Measurements from ENCODE around the gene PEA15.

PEA15 gene

DNA sequence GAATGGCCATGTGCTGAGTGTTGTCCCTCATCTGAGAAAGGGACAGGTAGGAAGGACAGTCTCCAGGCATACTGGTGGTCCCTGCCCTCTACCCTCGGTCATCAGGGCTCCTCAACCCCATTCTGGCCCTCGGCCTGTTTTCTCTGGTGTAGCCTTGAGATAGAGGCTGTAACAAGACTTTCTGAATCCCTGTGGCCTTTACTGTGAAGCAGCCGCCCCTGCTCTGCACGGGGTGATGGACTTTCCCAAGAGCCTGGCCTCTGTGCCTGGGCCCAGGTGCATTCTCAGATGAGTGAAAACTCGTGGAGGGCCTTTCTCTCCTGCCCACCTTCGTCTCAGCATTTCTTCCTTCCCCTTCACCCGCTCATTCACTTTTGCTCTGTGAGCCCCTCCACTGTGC lies 17.8 kb upstream of the PEA15 start:
- TF ChIP-seq, protein P1, sequence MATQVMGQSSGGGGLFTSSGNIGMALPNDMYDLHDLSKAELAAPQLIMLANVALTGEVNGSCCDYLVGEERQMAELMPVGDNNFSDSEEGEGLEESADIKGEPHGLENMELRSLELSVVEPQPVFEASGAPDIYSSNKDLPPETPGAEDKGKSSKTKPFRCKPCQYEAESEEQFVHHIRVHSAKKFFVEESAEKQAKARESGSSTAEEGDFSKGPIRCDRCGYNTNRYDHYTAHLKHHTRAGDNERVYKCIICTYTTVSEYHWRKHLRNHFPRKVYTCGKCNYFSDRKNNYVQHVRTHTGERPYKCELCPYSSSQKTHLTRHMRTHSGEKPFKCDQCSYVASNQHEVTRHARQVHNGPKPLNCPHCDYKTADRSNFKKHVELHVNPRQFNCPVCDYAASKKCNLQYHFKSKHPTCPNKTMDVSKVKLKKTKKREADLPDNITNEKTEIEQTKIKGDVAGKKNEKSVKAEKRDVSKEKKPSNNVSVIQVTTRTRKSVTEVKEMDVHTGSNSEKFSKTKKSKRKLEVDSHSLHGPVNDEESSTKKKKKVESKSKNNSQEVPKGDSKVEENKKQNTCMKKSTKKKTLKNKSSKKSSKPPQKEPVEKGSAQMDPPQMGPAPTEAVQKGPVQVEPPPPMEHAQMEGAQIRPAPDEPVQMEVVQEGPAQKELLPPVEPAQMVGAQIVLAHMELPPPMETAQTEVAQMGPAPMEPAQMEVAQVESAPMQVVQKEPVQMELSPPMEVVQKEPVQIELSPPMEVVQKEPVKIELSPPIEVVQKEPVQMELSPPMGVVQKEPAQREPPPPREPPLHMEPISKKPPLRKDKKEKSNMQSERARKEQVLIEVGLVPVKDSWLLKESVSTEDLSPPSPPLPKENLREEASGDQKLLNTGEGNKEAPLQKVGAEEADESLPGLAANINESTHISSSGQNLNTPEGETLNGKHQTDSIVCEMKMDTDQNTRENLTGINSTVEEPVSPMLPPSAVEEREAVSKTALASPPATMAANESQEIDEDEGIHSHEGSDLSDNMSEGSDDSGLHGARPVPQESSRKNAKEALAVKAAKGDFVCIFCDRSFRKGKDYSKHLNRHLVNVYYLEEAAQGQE (IDR thresholded peaks at IDR 0.05; ENCODE audit: insufficient read depth in 1 of 2, low read depth in 2 of 2, low read length in 2 of 2) = no peak
- TF ChIP-seq FOXP2 (optimal IDR thresholded peaks at IDR 0.05; ENCODE audit: borderline replicate concordance, extremely low read depth, extremely low read length, insufficient read depth) = no peak
- TF ChIP-seq POLR2AphosphoS5 (IDR thresholded peaks at IDR 0.05; ENCODE audit: low read depth, low read length) = no peak
- TF ChIP-seq SIN3A (IDR thresholded peaks at IDR 0.05; ENCODE audit: borderline replicate concordance, insufficient read depth, low read length) = no peak
- TF ChIP-seq TAF1 (IDR thresholded peaks at IDR 0.05; ENCODE audit: borderline replicate concordance, insufficient read depth, low read length) = no peak

DNA sequence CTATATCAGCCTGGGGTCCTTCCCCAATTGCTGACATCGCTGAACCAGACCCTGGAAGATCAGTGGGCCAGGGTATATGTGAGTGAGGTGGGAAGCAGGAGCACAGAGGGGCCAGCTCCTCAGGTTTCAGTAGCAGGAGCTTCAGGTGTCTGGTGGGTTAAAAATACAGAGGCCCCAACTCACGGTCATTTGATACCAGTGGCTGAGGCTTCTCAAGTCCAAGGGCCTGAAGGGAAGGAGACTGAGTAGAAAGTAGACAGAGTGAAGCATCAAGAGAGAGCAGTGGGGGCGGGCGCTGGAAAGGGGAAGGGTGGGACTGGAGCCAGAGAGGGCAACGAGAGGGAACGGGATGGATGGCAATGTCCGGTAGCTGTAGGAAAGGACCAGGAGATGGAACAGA lies 16.8 kb upstream of the PEA15 start:
- TF ChIP-seq SIN3A (IDR thresholded peaks at IDR 0.05; ENCODE audit: borderline replicate concordance, insufficient read depth, low read length) = no peak
- TF ChIP-seq, protein P1 (IDR thresholded peaks at IDR 0.05; ENCODE audit: insufficient read depth in 1 of 2, low read depth in 2 of 2, low read length in 2 of 2) = no peak
- no peak for TF ChIP-seq TAF1 (IDR thresholded peaks at IDR 0.05; ENCODE audit: borderline replicate concordance, insufficient read depth, low read length)
- TF ChIP-seq FOXP2 (optimal IDR thresholded peaks at IDR 0.05; ENCODE audit: borderline replicate concordance, extremely low read depth, extremely low read length, insufficient read depth) = no peak
- TF ChIP-seq POLR2AphosphoS5 (IDR thresholded peaks at IDR 0.05; ENCODE audit: low read depth, low read length) = no peak

DNA sequence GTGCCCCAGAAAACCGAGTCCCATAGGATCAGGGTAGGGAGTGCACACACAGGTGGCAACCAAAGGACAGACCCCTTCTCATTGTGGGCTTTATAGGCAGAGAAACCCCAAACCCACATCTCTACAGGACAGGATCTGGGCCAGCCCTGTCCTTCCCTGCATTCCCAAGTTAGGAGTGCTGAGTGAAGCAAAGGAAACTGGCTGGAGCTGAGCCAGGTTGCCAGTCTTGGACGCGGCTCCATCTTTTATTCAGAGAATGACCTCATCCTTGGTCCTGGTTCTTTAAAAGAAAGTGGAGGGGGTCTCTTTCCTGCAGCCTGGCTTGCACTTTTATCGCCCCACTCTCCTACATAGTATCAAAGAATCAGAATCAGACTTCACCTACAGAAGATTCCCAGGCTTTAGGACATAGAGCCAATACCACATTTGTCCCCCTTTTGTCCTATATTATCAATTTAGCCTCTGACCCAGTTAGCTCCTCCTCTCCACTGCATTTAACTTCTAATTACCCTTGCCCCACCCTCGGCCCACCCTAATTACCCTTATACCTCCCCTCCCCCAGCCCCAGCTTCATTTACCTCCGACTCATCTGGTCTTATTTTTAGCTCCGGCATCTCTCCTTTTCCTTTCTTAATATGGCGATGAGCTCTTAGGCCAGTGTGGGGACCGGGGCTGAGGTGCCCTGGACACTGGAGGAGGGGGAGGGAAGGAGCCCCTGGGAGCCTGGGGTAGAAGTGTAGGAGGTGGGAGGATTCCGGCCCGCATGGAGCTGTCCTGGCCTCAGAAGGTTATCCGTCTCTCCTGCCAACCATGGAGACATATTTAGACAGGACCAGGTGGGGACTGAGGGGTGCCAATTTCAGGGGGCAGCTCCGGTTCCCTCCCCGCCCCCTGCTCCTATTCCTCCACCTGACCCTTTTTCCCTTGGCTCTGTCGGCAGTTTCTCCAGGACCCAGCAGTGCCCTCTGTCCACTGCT lies 15.2 kb upstream of the PEA15 start, which contains the start of gene CASQ1:
CASQ1 (plus strand) TSS at position 927 of the 977 bp plus-strand sequence. CDS start 177 bp downstream, outside the sequence.
- TF ChIP-seq, protein P1 (IDR thresholded peaks at IDR 0.05; ENCODE audit: insufficient read depth in 1 of 2, low read depth in 2 of 2, low read length in 2 of 2) = no peak
- TF ChIP-seq FOXP2 (optimal IDR thresholded peaks at IDR 0.05; ENCODE audit: borderline replicate concordance, extremely low read depth, extremely low read length, insufficient read depth) (no peak), SIN3A (IDR thresholded peaks at IDR 0.05; ENCODE audit: borderline replicate concordance, insufficient read depth, low read length) (no peak), POLR2AphosphoS5 (IDR thresholded peaks at IDR 0.05; ENCODE audit: low read depth, low read length) (no peak), TAF1 (IDR thresholded peaks at IDR 0.05; ENCODE audit: borderline replicate concordance, insufficient read depth, low read length) (no peak)

DNA sequence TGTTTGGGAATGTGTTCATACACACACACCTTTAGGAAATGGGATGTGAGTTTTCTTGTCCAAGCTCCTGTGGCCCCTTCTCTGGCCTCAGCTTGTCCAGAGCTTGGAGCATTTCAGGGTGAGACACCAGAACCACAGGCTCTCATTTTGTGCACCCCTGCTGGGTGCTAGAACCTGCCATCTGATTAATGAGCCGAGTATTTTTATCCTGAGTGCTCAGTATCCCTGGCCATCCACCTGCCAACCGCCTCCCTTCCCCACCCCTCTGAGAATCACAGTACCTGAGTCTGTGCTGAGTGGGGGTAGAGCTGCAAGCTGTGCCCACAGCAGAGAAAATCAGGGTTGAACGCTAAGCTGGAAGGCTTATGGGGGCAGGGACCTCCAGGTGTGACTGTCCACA lies 13.4 kb upstream of the PEA15 start:
- TF ChIP-seq SIN3A (IDR thresholded peaks at IDR 0.05; ENCODE audit: borderline replicate concordance, insufficient read depth, low read length) (no peak), FOXP2 (optimal IDR thresholded peaks at IDR 0.05; ENCODE audit: borderline replicate concordance, extremely low read depth, extremely low read length, insufficient read depth) (no peak), TAF1 (IDR thresholded peaks at IDR 0.05; ENCODE audit: borderline replicate concordance, insufficient read depth, low read length) (no peak), POLR2AphosphoS5 (IDR thresholded peaks at IDR 0.05; ENCODE audit: low read depth, low read length) (no peak)
- TF ChIP-seq, protein P1 (IDR thresholded peaks at IDR 0.05; ENCODE audit: insufficient read depth in 1 of 2, low read depth in 2 of 2, low read length in 2 of 2) = no peak
